GM23338 (cell line): Measurements from ENCODE around the gene EBF4. TPM values are rescaled to one million over a fixed set of nuclear protein-coding genes. Genes with fewer than 3 reads are reported as not detected.

Experiments
- ATAC-seq: fragments of 200-7000 bp; cut with Tn5 transposase; 3 replicates; pipeline ENCODE4 v1.9.1; 2020
- DNase-seq: peaks from one replicate; pipeline ENCODE4 v3.0.0-alpha.2; 2015; ENCODE audit warnings: low spot score
- H2AFZ ChIP-seq: fragments of 200-600 bp; sonication (generic); 2 replicates; pipeline ENCODE4 v1.8.0; 2016; ENCODE audit warnings: antibody characterized with exemption, mild to moderate bottlenecking, moderate library complexity
- H3F3A ChIP-seq: fragments of 200-600 bp; sonication (generic); replicated peaks from 2 replicates; pipeline ENCODE4 v1.8.0; 2017; ENCODE audit warnings: antibody characterized with exemption, mixed run types, low read depth
- H3K27ac ChIP-seq: fragments of 200-600 bp; sonication (generic); 2 replicates; pipeline ENCODE4 v1.6.1; 2016; ENCODE audit warnings: low read depth
- H3K27me3 ChIP-seq: fragments of 200-600 bp; sonication (generic); 2 replicates; pipeline ENCODE4 v1.8.0; 2016; ENCODE audit warnings: mild to moderate bottlenecking, mixed run types, moderate library complexity; ENCODE audit not compliant: insufficient read depth
- H3K36me3 ChIP-seq: fragments of 200-600 bp; sonication (generic); 2 replicates; pipeline ENCODE4 v1.8.0; 2016; ENCODE audit warnings: mild to moderate bottlenecking; ENCODE audit not compliant: insufficient read depth
- H3K4me1 ChIP-seq: fragments of 200-600 bp; sonication (generic); 2 replicates; pipeline ENCODE4 v1.8.0; 2016; ENCODE audit warnings: mild to moderate bottlenecking, moderate library complexity; ENCODE audit not compliant: insufficient read depth
- H3K4me2 ChIP-seq: fragments of 200-600 bp; sonication (generic); 2 replicates; pipeline ENCODE4 v1.7.1; 2017; ENCODE audit warnings: mixed run types
- H3K4me3 ChIP-seq: fragments of 200-600 bp; sonication (generic); 2 replicates; pipeline ENCODE4 v1.6.1; 2016; ENCODE audit warnings: mixed run types
- H3K79me2 ChIP-seq: fragments of 200-600 bp; sonication (generic); replicated peaks from 2 replicates; pipeline ENCODE4 v1.8.0; 2017; ENCODE audit warnings: mild to moderate bottlenecking; ENCODE audit not compliant: insufficient read depth
- H3K9me2 ChIP-seq: fragments of 200-600 bp; sonication (generic); 2 replicates; pipeline ENCODE4 v1.8.0; 2017; ENCODE audit not compliant: insufficient read depth
- H4K20me1 ChIP-seq: fragments of 200-600 bp; sonication (generic); replicated peaks from 2 replicates; pipeline ENCODE4 v1.8.0; 2017; ENCODE audit warnings: mild to moderate bottlenecking; ENCODE audit not compliant: insufficient read depth
- H3K27ac Mint-ChIP-seq: 2 replicates; pipeline ENCODE4 v1.8.0; 2020; ENCODE audit warnings: inconsistent platforms, mild to moderate bottlenecking, moderate library complexity, mixed read lengths
- H3K27me3 Mint-ChIP-seq: 3 replicates; pipeline ENCODE4 v1.8.0; 2022; ENCODE audit warnings: low read depth, mild to moderate bottlenecking, moderate library complexity, mixed read lengths, inconsistent platforms; ENCODE audit not compliant: insufficient read depth, poor library complexity
- H3K36me3 Mint-ChIP-seq: 3 replicates; pipeline ENCODE4 v1.8.0; 2021; ENCODE audit warnings: low read depth, mild to moderate bottlenecking, inconsistent platforms, moderate library complexity, mixed read lengths
- H3K4me1 Mint-ChIP-seq: 3 replicates; pipeline ENCODE4 v1.8.0; 2020; ENCODE audit warnings: mild to moderate bottlenecking, inconsistent platforms, mixed read lengths
- H3K4me3 Mint-ChIP-seq: 3 replicates; pipeline ENCODE4 v1.8.0; 2021; ENCODE audit warnings: moderate library complexity, mild to moderate bottlenecking, inconsistent platforms, mixed read lengths
- H3K9me3 Mint-ChIP-seq: 3 replicates; pipeline ENCODE4 v1.8.0; 2020; ENCODE audit warnings: moderate library complexity, mild to moderate bottlenecking, inconsistent platforms, mixed read lengths
- CREB1 ChIP-seq: fragments of 250-450 bp; sonication (Bioruptor Pico); IDR thresholded peaks from 2 replicates; pipeline ENCODE4 v1.5.0; 2020; ENCODE audit warnings: low read depth, mild to moderate bottlenecking, moderate library complexity
- CTCF ChIP-seq, 2 experiments: fragments of 200-600 bp in 1 of 2; sonication (generic) in 1 of 2; conservative IDR thresholded peaks; 2 replicates each; pipeline versions ENCODE4 v1.5.1 to v1.6.1; 2016 to 2017; ENCODE audit warnings: antibody characterized with exemption in 2 of 2, low read depth in 2 of 2, mild to moderate bottlenecking in 2 of 2, moderate library complexity in 1 of 2
- ETS1 ChIP-seq: IDR thresholded peaks from 2 replicates; pipeline ENCODE4 v1.6.1; 2016; ENCODE audit warnings: antibody characterized with exemption
- EZH2 ChIP-seq: fragments of 200-600 bp; sonication (generic); IDR thresholded peaks from one replicate; pipeline ENCODE4 v1.8.0; 2017; ENCODE audit warnings: antibody characterized with exemption, mild to moderate bottlenecking, low read depth; ENCODE audit not compliant: unreplicated experiment
- EZH2phosphoT487 ChIP-seq: fragments of 200-600 bp; sonication (generic); IDR thresholded peaks from one replicate; pipeline ENCODE4 v1.8.1; 2018; ENCODE audit warnings: antibody characterized with exemption; ENCODE audit not compliant: unreplicated experiment
- JUNB ChIP-seq: IDR thresholded peaks from one replicate; pipeline ENCODE4 v1.6.1; 2016; ENCODE audit warnings: antibody characterized with exemption; ENCODE audit not compliant: unreplicated experiment
- POLR2AphosphoS5 ChIP-seq: IDR thresholded peaks from 2 replicates; pipeline ENCODE4 v1.6.1; 2016; ENCODE audit warnings: antibody characterized with exemption, low read depth
- REST ChIP-seq: IDR thresholded peaks from one replicate; pipeline ENCODE4 v1.6.1; 2018; ENCODE audit warnings: antibody characterized with exemption; ENCODE audit not compliant: unreplicated experiment
- ZNF114 ChIP-seq: fragments of 250-450 bp; sonication (Bioruptor Pico); IDR thresholded peaks from 2 replicates; pipeline ENCODE4 v1.5.0; 2020; ENCODE audit warnings: mild to moderate bottlenecking, moderate library complexity
- ZNF462 ChIP-seq: fragments of 250-450 bp; sonication (Bioruptor Pico); IDR thresholded peaks from 2 replicates; pipeline ENCODE4 v1.5.0; 2020; ENCODE audit warnings: mild to moderate bottlenecking, moderate library complexity
- polyA plus RNA-seq: library from polyadenylated mRNA; unstranded; fragments of >200 nt; fragmentation: Nextera tagmentation; extraction: Ambion mirVana; gene quantifications from 2 replicates; pipeline ENCODE4 v1.2.1, GENCODE V29; 2016
- total RNA-seq: library from RNA; depleted of rRNA; stranded (reverse); fragments of >200 nt; shearing (Covaris generic); gene quantifications from 2 replicates; pipeline ENCODE4 v1.2.3, GENCODE V29; 2014

EBF4 gene
- total and polyA plus RNA-seq, 2 experiments from 2014 or later = 0.66 to 1.6 TPM

GRCh38 chr20:2773812-2774211 is 81.2 kb downstream of the EBF4 start:
- H3K27me3 Mint-ChIP-seq = peaks cover 11% of the 10 kb centered on the region

More at GRCh38 chr20:2773812-2774211, 81.2 kb downstream of the EBF4 start:
- no peak overlapping the region for H3K4me2 ChIP-seq
- H3K36me3 ChIP-seq = no peaks in the 10 kb centered on the region
- no peaks in the 10 kb centered on the region; the same call in 1 of the 2 replicates for H3K4me1 ChIP-seq
- no peaks in the 10 kb centered on the region for H3F3A ChIP-seq
- ATAC-seq = no peak
- TF ChIP-seq EZH2phosphoT487 (no peak), ETS1 (no peak), CREB1 (CRISPR knock-in tag) (no peak), JUNB (no peak), ZNF114 (no peak), CTCF (conservative IDR thresholded peaks at IDR 0.05; ENCODE audit: low read depth in 2 of 2) (no peak), REST (no peak), EZH2 (no peak), ZNF462 (CRISPR knock-in tag) (no peak), POLR2AphosphoS5 (no peak)
- Mint-ChIP-seq H3K4me1 (no peaks in the 10 kb centered on the region), H3K9me3 (0 out of 3 replicates have a peak, but pooled peaks cover 3% of the 10 kb centered on the region), H3K4me3 (no peak overlapping the region), H3K36me3 (no peaks in the 10 kb centered on the region), H3K27ac (no peak overlapping the region)
- H2AFZ ChIP-seq = no peak overlapping the region
- H3K9me2 ChIP-seq = no peaks in the 10 kb centered on the region
- H3K4me3 ChIP-seq = no peak overlapping the region
- no peak overlapping the region for H3K27ac ChIP-seq
- no peak for DNase-seq
- no peaks in the 10 kb centered on the region for H3K79me2 ChIP-seq
- H4K20me1 ChIP-seq = no peaks in the 10 kb centered on the region
- no peaks in the 10 kb centered on the region for H3K27me3 ChIP-seq
